Skin of body (tissue), 3 donors: ENCODE data around the gene TM9SF3. TPM values are rescaled to one million over a fixed set of nuclear protein-coding genes. Genes with fewer than 3 reads are reported as not detected.
A peak's percentile ranks its signal among the peaks of the same experiment; 100 is the strongest.

Experiments used
- DNase-seq: peaks from one replicate; lab custom pipeline; 2025; lab: John Stamatoyannopoulos, UW
- small RNA-seq: library from RNA; depleted of rRNA; stranded (forward); fragments of <200 nt; gene quantifications from one replicate; pipeline ENCODE3, GENCODE V24; 2014; ENCODE audit warnings: low replicate concordance
- total RNA-seq: library from RNA; depleted of rRNA; stranded (reverse); fragments of >200 nt; gene quantifications from one replicate; pipeline ENCODE4 v1.2.3, GENCODE V29; 2014

The TM9SF3 gene
- total RNA-seq, 1 donor from 2014 or later: 83.2 TPM

DNA sequence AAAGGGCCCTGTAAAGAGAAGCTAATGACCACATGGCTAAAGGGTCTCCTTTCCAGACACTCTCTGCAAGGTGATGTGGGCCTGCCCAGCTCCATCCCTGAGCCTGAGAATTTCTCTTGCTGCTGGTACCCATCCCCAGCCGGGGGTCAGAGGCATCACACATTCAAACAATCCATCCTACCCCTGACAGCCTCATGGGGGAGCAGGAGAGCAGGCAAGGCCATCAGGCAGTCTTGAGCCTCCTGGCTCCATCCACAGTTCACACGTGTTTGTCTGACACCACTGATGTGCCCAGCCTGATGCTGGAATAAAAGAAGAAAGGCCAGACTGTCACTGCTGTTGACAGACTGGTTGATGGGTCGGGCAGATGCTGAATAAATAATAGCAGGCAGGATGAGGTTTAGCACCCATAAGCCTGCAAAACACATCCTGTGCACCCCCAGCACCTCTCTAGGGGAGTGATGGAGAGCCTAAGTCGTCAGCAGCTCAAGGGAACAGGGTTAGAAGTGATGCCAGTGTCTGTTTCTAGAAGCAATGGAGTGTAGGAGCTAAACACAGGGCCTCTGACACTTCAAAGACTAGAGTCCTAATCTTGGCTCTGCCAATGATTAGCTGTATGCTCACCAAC is 116.6 kb downstream of the TM9SF3 start:
- DNase-seq: no peak

DNA sequence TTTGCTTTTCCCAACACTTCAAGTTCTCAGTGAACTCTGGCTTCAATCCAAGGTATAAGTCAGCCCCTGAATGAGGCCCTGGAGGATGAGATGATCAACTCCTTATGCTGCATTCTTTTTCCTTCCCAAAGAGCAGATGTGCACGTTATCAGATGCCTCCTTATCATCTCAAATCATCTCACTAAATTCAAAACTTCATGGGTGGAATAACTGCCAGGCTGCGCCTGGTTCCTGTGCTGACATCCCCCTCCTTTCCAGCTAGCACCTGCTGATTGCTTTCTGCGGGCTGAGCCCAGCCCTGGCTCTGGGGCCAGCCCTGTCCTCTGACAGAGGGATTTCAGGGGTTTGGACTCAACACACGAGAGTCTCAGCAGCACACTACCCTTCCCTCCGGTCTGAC is 118.0 kb downstream of the TM9SF3 start:
- peak; percentile 33 for DNase-seq

Small RNA genes within 50 kb of the gene (small RNA-seq; reads per million reads assigned to genes)
- gene RNA5SP324: not detected

Other genes with a start within 250 kb of the TM9SF3 start
- not detected for gene OPALIN, start 228.0 kb downstream of the TM9SF3 start, total RNA-seq
- gene TLL2, start 73.1 kb downstream of the TM9SF3 start, total RNA-seq: 0.20 TPM
- gene PIK3AP1, start 133.5 kb upstream of the TM9SF3 start, total RNA-seq: 6.2 TPM
- 31.3 TPM for gene LCOR, start 245.3 kb upstream of the TM9SF3 start, total RNA-seq